IMR-90 (cell line): ENCODE measurements around the gene CD55.

ENCODE experiments used
- BHLHE40 ChIP-seq: fragments of 150-350 bp; IDR thresholded peaks from 2 replicates; pipeline ENCODE4 v1.6.1; 2016; ENCODE audit warnings: mild to moderate bottlenecking, low read depth, low read length
- CEBPB ChIP-seq: IDR thresholded peaks from 2 replicates; pipeline ENCODE4 v1.6.1; 2012; ENCODE audit warnings: low read depth, low read length, improper control_type of control experiment
- ELK1 ChIP-seq: fragments of 150-350 bp; IDR thresholded peaks from 2 replicates; pipeline ENCODE4 v1.6.1; 2016; ENCODE audit warnings: low read depth, mild to moderate bottlenecking, low read length, moderate library complexity, borderline replicate concordance
- MAFK ChIP-seq: IDR thresholded peaks from 2 replicates; pipeline ENCODE4 v1.6.1; 2012; ENCODE audit warnings: low read depth, low read length, improper control_type of control experiment
- MXI1 ChIP-seq: IDR thresholded peaks from 2 replicates; pipeline ENCODE4 v1.6.1; 2012; ENCODE audit warnings: low read depth, mild to moderate bottlenecking, low read length, moderate library complexity, borderline replicate concordance
- NFE2L2 ChIP-seq: fragments of 150-350 bp; IDR thresholded peaks from 2 replicates; pipeline ENCODE4 v1.6.1; 2016; ENCODE audit warnings: low read depth, mild to moderate bottlenecking, low read length
- POLR2A ChIP-seq: IDR thresholded peaks from 2 replicates; pipeline ENCODE4 v1.6.1; 2012; ENCODE audit warnings: mild to moderate bottlenecking, low read depth, low read length
- RAD21 ChIP-seq: IDR thresholded peaks from 2 replicates; pipeline ENCODE4 v1.6.1; 2012; ENCODE audit warnings: low read length, improper control_type of control experiment
- RCOR1 ChIP-seq: IDR thresholded peaks from 2 replicates; pipeline ENCODE4 v1.6.1; 2012; ENCODE audit warnings: mild to moderate bottlenecking, low read length, improper control_type of control experiment; ENCODE audit not compliant: insufficient replicate concordance
- RFX5 ChIP-seq: IDR thresholded peaks from 2 replicates; pipeline ENCODE4 v1.8.0; 2012; ENCODE audit warnings: low read depth, mild to moderate bottlenecking, low read length, moderate library complexity
- SMC3 ChIP-seq: fragments of 150-350 bp; IDR thresholded peaks from 2 replicates; pipeline ENCODE4 v1.6.1; 2016; ENCODE audit warnings: low read depth, mild to moderate bottlenecking, antibody characterized with exemption, low read length, moderate library complexity
- TF ChIP-seq, protein P1 (sequence below): conservative IDR thresholded peaks from 2 replicates; pipeline ENCODE4 v1.5.1; 2012; ENCODE audit warnings: mild to moderate bottlenecking, low read depth, low read length, improper control_type of control experiment
- TF ChIP-seq, protein P2 (sequence below): fragments of 150-350 bp; IDR thresholded peaks from 2 replicates; pipeline ENCODE4 v1.6.1; 2017; ENCODE audit warnings: mild to moderate bottlenecking, antibody characterized with exemption, low read length, low read depth

- TF ChIP-seq, protein P1, sequence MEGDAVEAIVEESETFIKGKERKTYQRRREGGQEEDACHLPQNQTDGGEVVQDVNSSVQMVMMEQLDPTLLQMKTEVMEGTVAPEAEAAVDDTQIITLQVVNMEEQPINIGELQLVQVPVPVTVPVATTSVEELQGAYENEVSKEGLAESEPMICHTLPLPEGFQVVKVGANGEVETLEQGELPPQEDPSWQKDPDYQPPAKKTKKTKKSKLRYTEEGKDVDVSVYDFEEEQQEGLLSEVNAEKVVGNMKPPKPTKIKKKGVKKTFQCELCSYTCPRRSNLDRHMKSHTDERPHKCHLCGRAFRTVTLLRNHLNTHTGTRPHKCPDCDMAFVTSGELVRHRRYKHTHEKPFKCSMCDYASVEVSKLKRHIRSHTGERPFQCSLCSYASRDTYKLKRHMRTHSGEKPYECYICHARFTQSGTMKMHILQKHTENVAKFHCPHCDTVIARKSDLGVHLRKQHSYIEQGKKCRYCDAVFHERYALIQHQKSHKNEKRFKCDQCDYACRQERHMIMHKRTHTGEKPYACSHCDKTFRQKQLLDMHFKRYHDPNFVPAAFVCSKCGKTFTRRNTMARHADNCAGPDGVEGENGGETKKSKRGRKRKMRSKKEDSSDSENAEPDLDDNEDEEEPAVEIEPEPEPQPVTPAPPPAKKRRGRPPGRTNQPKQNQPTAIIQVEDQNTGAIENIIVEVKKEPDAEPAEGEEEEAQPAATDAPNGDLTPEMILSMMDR, result no peak
- TF ChIP-seq RAD21, result no peak
- no peak for TF ChIP-seq POLR2A
- no peak for TF ChIP-seq SMC3
- TF ChIP-seq, protein P2, sequence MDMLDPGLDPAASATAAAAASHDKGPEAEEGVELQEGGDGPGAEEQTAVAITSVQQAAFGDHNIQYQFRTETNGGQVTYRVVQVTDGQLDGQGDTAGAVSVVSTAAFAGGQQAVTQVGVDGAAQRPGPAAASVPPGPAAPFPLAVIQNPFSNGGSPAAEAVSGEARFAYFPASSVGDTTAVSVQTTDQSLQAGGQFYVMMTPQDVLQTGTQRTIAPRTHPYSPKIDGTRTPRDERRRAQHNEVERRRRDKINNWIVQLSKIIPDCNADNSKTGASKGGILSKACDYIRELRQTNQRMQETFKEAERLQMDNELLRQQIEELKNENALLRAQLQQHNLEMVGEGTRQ, result no peak
- no peak for TF ChIP-seq ELK1
- TF ChIP-seq CEBPB, result no peak
- TF ChIP-seq MXI1, result no peak
- no peak for TF ChIP-seq MAFK
- no peak for TF ChIP-seq BHLHE40
- no peak for TF ChIP-seq RCOR1
- no peak for TF ChIP-seq RFX5
- no peak for TF ChIP-seq NFE2L2
These were observed 74.8 kb downstream of the CD55 start for GRCh38 chr1:207396168-207396746.
